ENCODE results near the gene NCF4.

Gene NCF4

GRCh38 chr22:36838119-36839030 is 22.4 kb upstream of the NCF4 start:
- DNase-seq (ENCODE audit: low read depth in 2 of 2) = no peak

- DNase-seq (ENCODE audit: low read depth in 2 of 2) = no peak
Measured at GRCh38 chr22:36839356-36840073, 21.3 kb upstream of the NCF4 start.

- DNase-seq (ENCODE audit: low read depth in 2 of 2) = no peak
Measured at GRCh38 chr22:36840106-36840505, 20.7 kb upstream of the NCF4 start.

GRCh38 chr22:36846271-36846670 is 14.5 kb upstream of the NCF4 start:
- DNase-seq (ENCODE audit: low read depth in 2 of 2) = no peak

GRCh38 chr22:36846949-36847348 is 13.9 kb upstream of the NCF4 start:
- no peak for DNase-seq (ENCODE audit: low read depth in 2 of 2)

- no peak for DNase-seq (ENCODE audit: low read depth in 2 of 2)
Measured at GRCh38 chr22:36850056-36850455, 10.8 kb upstream of the NCF4 start.

- DNase-seq (ENCODE audit: low read depth in 2 of 2) = no peak
Measured at GRCh38 chr22:36850682-36851081, 10.1 kb upstream of the NCF4 start.

GRCh38 chr22:36852056-36852973 is 8.5 kb upstream of the NCF4 start:
- no peak for DNase-seq (ENCODE audit: low read depth in 2 of 2)

GRCh38 chr22:36853407-36854099 is 7.3 kb upstream of the NCF4 start:
- peak; percentile 75 to 79 for DNase-seq (ENCODE audit: low read depth in 2 of 2)

- DNase-seq (ENCODE audit: low read depth in 2 of 2) = no peak
Measured at GRCh38 chr22:36855478-36855877, 5.3 kb upstream of the NCF4 start.

GRCh38 chr22:36856121-36856791 is 4.5 kb upstream of the NCF4 start:
- peak; percentile 89 to 97 for DNase-seq (ENCODE audit: low read depth in 2 of 2)

- no peak for DNase-seq (ENCODE audit: low read depth in 2 of 2)
Measured at GRCh38 chr22:36856792-36857135, 4.0 kb upstream of the NCF4 start.

GRCh38 chr22:36858156-36858555 is 2.6 kb upstream of the NCF4 start:
- DNase-seq (ENCODE audit: low read depth in 2 of 2) = no peak

- no peak for DNase-seq (ENCODE audit: low read depth in 2 of 2)
Measured at GRCh38 chr22:36858966-36859365, 1.8 kb upstream of the NCF4 start.

GRCh38 chr22:36860017-36860416 is 789 bp upstream of the NCF4 start:
- no peak for DNase-seq (ENCODE audit: low read depth in 2 of 2)

- no peak for DNase-seq (ENCODE audit: low read depth in 2 of 2)
Measured at GRCh38 chr22:36860438-36860820, 377 bp upstream of the NCF4 start.

- no peak for DNase-seq (ENCODE audit: low read depth in 2 of 2)
Measured at GRCh38 chr22:36862251-36863242, 1.7 kb downstream of the NCF4 start.

- DNase-seq (ENCODE audit: low read depth in 2 of 2) = no peak
Measured at GRCh38 chr22:36863281-36863680, 2.5 kb downstream of the NCF4 start.

GRCh38 chr22:36863979-36864378 is 3.2 kb downstream of the NCF4 start:
- DNase-seq (ENCODE audit: low read depth in 2 of 2) = no peak

Data from stimulated activated CD4-positive, alpha-beta T cell treated with anti-CD3 and anti-CD28 coated beads, Interleukin-1b, Interleukin-23, amount 100 ng/mL, for 1 hour (primary cell).